HG03342 (cell line): ENCODE results near the gene DNAJC1.
A peak's percentile ranks its signal among the peaks of the same experiment; 100 is the strongest.

Experiments used
- ATAC-seq: cut with Tn5 transposase; IDR thresholded peaks from one replicate; pipeline ENCODE4 v1.9.1; 2021; ENCODE audit warnings: mild to moderate bottlenecking, moderate library complexity; ENCODE audit not compliant: unreplicated experiment

DNAJC1 gene

DNA sequence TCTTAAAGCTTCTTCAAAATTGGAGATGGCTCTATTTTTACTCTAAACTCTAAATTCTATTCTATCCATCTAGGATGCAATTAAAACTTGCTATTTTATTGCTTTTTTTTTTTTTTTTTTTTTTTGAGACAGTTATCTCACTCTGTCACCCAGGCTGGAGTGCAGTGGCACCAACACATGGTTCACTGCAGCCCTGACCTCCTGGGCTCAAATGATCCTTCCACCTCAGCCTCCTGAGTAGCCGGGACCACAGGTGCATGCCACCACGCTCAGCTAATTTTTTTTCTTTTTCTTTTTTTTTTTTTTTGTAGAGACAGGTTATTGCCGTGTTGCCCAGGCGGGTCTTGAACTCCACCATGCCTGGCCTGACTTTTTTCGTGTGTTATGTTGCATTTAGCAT is 41.2 kb downstream of the DNAJC1 start:
- no peak for ATAC-seq

DNA sequence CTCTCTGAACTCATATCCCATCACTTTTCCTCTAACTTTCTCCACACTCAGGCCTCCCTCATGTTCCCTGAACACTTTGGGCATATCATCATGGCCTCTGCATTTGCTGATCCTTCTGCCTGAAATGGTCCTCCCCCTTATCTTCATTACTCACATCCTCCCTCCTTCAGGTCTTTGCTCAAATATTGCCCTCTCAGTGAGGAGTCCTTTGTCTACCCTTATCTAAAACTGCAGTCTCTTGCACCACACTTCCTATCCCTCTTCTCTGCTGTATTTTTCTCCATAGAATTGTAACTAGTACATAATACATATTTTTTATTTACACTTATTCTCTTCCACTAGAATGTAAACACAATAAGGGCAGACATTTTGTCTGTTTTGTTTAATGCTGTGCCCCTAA is 41.7 kb downstream of the DNAJC1 start:
- no peak for ATAC-seq

DNA sequence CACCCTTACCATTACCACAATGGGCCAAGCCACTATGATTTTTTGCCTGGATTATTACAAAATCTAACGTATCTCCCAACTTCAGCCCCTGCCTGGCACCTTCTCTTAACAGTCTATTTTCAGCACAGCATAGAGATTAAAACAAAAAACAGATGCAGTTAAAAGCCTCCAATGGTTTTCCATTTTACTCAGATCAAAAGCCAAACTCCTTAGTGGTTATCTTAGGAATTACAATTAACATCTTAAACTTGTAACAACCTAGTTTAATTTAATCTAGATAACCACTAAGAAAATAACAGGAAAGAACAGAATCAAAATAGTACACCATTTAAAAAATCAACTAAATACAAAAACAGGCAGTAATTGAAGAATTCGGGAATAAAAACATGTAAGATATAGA is 43.5 kb downstream of the DNAJC1 start:
- no peak for ATAC-seq

DNA sequence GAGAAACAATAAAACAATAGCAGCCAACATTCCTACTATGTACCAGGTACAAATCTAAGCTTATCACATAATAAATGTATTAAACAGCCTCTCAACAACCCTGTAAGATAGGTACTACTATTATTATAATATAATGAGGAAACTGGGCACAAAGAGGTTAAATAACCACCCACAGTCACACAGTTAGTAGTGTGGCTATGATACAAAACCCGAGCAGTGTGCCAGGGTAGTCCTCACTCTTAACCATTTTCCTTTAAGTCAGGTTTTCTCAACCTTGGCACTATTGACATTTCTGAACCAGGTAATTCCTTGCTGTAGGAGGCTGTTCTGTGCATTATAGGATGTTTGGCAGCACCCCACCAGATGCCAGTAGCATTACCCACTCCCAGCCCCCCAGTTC is 48.8 kb downstream of the DNAJC1 start:
- no peak for ATAC-seq

DNA sequence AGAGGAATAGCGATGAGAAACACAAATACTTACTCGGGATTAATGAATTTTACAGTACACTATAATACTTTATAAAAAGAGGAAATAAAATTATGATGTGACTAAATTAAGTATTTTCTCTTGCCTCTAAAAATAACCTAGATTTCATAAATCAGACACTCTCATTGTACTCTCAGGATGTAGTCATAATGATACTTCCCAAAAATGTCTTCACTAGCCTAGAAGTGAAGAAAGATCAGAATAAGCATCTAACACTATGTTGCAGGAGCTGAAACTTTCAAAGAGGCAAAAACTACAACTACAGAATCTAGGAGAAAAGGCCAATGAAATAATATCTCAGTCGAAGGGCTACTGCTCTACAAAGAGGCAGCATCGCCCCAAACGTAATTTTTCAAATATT is 49.4 kb downstream of the DNAJC1 start:
- peak; percentile 55 for ATAC-seq

DNA sequence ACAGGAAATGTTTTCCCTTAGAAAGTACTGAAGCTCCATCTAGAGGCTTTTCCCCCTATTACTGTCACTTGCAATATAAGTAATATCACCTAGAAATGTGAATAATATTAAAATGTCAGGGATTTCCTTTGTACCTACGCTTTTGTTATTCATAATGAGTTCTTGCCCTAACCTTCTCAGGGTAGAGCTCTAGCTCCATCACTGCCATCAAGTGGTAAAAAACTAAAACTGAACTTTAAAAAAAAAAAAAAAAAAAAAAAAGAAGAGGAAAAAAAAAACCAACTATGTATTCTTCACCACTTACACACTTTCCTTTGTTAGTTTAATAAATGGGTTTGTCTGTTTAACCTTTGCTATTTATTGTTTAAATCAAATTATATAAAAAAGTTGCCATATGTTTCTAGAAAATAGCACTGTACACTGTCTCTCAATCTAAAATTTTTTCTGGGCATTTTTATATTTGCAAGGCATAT is 49.9 kb downstream of the DNAJC1 start:
- ATAC-seq = peak; percentile 72

DNA sequence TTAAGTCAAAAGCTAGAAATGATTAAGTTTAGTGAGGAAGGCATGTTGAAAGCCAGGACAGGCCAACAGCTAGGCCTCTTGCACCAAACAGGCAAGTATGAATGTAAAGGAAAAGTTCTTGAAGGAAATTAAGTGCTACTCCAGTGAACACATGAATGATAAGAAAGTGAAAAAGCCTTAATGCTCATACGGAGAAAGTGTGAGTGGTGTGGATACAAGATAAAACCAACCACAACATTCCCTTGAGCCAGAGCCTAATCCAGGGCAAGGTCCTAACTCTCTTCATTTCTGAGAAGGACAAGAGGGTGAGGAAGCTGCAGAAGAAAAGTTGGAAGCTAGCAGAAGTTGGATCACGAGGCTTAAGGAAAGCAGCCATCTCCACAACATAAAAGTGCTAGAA is 53.0 kb downstream of the DNAJC1 start:
- no peak for ATAC-seq

DNA sequence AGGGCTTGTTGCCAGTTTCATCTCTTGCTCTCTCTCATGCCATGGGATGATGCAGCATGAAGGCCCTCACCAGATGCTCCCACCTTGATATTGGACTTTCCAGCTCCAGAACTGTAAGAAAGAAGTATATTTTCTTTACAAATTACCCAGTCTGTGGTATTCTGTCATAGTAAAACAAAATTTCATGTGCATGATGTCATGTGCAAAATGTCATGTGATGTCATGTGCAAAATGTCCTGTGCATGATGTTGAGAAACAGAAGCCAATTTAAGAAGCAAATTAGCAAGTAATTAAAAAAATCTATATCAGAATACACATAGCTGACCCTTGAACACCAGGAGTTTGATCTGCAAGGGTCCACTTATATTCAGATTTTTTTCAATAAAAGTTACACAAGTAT is 56.6 kb downstream of the DNAJC1 start:
- ATAC-seq = no peak

DNA sequence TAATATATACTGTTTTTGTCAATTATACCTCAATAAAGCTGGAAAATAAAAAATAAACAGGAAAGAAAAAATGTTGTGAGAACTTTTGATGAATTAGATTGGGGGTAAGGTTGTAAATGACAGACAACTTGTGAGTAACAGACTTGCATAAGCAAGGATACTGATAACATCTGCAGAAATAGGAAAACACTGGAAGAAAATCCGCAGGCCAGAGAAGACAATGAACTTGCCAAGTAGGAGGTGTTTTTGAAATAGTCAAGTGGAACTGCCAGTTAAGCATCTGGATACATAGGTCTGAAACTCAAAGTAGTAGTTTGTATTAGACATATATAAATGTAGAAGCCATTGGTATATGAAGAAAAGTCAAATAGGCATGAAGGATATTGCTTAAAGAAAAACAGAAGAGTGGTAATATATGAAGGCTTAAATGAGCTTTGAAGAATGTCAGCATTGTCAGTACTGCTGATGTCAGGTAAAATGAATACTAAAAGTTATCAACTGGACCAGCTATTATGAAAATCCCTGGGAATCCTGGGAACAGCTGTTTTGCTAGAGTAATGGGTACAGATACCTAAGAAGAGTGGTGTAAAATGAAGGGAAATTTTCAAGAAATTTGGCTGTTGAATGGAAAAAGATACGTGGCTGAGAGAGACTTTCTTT is 58.7 kb downstream of the DNAJC1 start:
- ATAC-seq = no peak

DNA sequence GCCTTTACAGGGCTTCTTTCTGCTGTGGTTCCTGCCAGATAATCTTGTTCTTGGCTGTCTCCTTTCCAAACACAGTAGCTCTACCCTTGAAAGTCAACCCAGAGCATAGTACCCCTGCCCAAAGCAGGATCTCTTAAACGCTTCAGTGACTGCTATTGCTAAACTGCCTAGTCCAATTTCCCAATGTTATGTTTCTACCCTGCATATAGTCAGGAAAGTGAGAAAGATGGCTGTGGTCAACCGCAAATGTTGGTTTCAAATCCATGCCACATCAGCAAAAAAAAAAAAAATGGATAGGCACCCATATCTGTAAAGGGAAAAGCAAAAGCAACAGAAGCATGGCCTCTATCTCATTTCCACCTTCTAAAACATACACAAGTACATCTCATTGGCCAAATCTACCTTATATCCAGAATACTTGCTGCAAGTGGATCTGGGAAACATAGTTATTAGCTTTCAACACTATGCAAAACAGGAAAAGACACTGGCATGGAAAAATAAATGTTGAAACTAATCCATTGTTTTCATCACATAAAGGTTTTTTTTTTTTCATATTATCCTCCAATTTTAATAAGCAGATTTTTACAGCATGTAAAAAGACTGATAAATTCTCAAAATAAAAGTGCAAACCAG is 59.8 kb downstream of the DNAJC1 start:
- ATAC-seq = no peak

DNA sequence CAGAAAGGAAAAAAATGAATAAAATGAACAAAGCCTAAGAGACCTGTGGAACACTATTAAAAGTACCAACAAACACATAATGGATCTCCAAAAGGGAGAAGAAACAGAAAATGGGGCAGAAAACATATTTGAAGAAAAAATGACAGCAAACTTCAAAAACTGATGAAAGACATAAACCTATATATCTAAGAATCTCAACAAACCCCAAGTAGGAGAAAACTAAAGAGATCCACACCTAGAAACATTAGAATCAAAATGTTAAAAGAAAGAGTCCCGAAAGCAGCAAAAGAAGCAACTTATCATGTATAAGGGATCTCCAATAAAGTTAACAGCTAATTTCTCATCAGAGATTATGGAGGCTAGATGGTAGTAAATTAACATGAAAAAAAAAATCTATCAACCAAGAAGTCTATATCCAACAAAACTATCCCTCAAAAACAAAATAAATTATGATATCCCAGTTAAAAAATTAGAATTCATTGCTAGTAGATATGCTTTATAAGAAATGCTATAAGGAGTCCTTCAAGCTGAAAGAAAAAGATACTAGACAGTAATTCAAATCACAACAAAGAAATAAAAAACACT is 68.0 kb downstream of the DNAJC1 start:
- ATAC-seq = no peak

DNA sequence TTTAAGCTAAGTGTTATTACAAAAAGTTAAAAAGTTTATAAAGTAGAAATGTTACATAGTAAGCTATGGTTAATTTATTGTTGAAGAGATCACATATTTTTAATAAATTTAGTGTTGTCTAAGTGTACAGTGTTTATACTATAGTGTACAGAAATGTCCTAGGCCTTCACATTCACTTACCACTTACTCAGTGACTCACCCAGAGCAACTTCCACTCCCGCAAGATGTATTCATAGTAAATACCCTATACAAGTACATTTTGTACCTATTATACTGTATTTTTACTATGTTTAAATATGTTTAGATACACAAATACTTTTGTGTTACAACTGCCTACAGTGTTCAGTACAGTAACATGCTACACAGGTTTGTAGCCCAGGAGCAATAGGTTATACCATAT is 69.2 kb downstream of the DNAJC1 start:
- no peak for ATAC-seq

DNA sequence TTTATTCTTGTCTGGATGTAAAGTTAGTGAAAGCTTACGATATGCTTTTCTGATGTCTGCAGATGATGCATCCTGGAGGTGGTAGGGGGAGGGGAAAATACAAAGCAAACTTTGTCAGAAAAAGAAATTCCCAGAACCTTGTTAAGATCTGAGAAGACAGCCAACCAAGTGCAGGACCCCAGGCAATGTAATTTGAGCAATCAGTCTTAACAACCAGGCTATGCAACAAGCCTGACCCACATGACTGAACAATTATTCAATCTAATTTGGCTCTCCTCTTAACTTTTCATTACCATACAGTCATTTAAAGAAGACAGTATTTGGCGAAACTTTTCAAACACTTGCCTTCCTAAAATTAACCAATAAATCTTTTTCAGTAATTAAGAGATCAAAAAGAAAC is 74.5 kb downstream of the DNAJC1 start:
- ATAC-seq = no peak

DNA sequence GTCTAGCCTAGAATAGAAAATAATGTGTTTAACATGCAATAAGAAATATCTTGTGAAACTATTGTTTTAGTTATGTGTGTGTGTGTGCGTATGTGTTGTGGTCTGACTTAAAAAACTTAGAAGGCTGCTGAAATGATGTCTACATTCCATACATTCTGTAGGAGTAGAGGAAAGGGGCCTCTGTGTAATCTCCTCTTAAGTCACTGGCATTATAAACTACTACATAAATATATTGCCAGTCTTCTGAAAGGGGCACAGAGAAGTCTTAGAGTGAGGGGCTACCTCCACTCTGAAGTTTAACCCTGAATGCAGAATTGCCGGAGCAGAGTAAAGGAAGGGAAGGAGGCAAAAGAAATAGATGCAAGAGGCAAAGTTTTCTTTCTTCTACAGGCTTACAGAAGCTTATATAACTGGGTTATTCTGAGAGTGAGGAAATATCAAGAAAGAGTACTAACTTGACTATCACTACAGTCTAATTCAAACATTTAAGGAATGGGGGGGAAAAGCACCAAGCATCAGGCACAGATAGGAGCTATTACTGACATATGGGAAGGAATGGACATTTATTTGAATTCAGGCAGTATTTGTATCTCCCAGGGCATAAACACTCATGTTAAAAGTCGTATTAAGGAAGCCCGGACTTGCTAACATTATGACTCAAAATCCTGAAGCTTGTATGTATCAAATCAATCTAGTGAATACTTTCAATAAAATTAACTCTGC is 75.7 kb downstream of the DNAJC1 start:
- ATAC-seq = no peak

DNA sequence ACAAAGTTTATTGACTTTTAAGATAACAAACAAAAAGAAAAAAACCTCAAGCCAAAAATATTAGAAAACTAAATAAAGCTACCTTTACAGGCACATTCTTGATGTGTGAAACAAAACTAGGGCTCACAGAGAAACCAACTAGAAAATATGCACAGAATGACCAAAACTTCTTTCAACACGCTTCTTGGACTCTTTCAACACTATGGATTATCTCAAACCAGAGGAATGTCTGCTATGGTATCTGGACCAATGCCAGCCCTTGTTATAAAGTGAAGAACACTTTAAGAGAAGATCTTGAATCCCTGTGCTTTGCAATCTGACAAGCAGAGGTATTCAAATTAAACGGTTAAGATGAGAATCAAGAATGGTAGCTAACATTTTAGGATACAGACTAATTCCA is 76.6 kb downstream of the DNAJC1 start:
- no peak for ATAC-seq

DNA sequence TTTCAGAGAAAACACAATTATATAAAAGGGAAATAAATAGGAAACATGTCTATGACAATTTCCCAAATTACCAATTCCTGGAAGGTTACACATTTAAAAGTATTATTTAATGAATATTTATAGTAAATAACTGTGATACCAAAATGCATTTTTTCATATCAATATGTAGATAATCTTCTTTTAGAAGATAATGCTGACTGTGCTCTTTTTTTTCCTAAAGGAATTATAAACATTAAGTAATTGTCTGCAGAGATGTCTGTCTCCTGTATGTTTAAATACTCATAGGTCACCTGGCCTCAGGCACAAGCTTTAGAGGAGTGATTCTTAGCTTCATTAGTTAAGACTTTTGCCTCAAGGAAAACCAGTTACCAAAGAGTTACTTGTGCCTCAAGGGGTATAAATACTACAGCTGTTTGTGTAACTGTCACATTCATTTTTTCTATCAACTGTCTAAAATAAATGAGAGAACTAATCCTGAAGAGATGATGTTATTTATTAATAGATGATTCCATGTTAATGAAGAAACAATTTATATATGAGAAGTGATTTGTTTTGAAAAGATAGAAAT is 77.1 kb downstream of the DNAJC1 start:
- ATAC-seq = no peak

DNA sequence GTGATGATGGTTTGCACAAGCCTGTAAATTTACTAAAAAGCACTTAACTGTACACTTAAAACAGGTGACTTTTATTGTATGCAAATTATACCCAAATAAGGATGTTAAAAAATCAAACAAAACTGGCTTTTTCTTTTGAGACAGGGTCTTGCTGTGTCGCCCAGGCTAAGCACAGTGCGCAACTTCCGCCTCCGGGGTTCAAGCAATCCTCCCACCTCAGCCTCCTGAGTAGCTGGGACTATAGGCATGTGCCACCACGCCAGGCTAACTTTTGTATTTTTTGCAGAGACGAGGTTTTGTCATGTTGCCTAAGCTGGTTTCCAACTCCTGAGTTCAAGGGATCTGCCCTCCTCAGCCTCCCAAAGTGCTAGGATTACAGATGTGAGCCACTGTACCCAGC is 77.7 kb downstream of the DNAJC1 start:
- no peak for ATAC-seq

DNA sequence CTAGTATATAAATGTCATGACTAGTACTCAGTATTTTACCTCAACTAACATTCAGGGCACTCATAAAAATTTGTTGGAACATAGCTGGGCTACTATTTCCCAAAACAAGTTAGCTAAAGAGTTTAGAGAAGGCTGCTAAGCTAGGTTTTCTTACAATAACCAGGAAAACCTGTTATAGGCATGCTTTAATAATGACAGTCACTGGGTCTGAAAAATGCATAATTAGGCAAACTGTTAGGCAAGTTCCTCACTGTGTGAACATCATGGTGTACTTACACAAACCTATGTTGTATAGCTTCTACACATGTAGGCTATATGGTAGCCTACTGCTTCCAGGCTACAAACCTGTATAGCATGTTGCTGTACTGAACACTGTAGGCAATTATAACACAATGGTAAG is 79.0 kb downstream of the DNAJC1 start:
- no peak for ATAC-seq

DNA sequence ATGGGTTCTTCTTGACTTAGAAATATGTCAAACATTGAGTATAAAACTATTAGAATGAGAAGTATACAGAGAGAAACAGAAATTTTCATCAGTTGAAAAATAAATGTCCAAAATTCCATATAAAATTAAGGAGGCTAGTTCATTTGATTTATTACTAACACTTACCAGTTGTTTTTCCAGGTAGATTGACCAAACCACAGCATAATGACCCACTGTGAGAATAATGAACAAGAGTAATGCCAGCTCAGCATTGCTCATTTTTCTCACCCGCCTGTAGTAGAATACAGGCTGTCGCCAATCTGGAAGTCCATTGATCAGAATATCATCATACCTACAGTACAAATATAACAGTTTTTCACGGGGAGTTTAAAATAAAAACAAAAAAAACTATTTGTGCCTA is 82.9 kb downstream of the DNAJC1 start:
- no peak for ATAC-seq

DNA sequence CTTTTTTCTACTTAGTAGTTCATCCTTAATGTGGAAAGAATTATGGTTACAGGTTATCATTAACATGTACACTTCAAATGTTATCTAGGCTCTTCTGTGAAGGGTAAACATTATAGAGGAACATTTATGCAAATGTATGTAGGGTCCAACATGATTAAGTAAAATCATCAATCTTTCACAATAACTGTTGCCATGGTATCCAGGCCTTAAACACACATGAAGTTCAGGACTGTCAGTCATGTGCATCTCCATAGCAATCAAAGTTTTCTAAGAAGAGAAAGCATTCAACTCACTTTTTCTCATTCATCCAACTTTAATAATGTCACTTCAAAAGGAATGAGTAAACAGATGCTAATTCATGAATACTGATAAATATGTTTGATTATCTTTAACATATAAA is 83.6 kb downstream of the DNAJC1 start:
- no peak for ATAC-seq

DNA sequence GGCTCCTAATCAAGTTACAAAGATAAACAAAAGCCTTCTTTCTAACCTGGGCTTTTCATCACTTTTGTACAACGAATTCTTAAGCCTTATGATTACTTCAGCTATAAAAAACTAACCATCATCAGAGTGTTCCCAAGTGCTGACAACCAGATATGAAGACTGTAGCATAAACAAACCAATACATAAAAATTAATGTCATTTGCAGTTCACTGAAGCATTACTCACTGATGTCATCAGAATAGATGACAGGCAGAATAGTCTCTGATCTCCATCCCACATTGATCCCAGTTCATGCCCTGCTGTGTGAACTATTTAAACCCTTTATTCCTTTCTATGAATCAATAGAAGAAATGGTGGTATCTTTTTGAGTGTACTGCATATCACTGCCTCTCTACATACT is 84.4 kb downstream of the DNAJC1 start:
- ATAC-seq = no peak

DNA sequence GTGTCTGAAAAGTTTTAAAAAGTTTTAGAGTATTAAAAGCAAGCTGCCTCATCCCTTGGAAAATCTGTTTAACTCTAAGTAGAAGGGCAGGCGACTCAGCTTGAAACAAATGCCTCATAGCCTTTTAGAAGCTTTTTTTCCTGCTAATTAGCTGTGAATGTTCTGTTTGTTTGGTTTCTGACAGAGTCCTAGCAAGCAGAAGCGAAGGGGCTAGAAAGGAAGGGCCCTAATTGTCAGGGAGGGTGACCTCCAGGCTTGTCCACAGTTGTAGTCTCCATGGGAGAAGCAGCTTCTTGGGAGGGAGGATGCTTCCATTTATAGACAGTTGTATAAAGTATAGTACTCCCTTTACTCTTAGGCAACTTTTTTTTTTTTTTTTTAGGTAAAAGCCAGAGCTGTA is 90.9 kb downstream of the DNAJC1 start:
- ATAC-seq = no peak
